ENCODE measurements around the gene NFIX.

DNA sequence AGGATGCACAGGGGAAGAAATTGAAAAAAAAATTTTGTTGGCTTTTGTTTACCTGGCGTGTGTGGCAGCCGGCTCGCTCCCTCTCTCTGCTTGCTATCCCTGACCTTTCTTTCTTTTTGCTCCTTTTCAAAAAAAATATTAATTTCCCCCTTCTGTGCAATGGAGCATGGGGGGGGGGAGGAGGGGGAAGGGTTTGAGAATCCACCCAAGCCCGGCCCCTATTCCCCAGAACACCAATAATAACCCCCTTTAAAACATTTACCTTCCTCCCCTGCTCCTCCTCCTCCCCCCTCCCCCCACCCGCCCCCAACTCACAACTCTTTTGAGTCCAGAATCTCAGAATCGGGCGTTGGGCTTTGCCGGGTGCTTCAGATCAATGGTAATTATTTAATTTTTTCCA, 28.4 kb downstream of the NFIX start:
- no peak for TF ChIP-seq REPIN1 (CRISPR knock-in tag; IDR thresholded peaks at IDR 0.05; ENCODE audit: borderline replicate concordance, low read depth)
- TF ChIP-seq KAT7 (CRISPR knock-in tag; IDR thresholded peaks at IDR 0.05; ENCODE audit: borderline replicate concordance): no peak
- no peak for TF ChIP-seq NRL (CRISPR knock-in tag; IDR thresholded peaks at IDR 0.05; ENCODE audit: borderline replicate concordance)
- TF ChIP-seq MLX (CRISPR knock-in tag; IDR thresholded peaks at IDR 0.05): no peak
- TF ChIP-seq ZNF12 (CRISPR knock-in tag; IDR thresholded peaks at IDR 0.05): no peak
- no peak for TF ChIP-seq SAP130 (CRISPR knock-in tag; IDR thresholded peaks at IDR 0.05; ENCODE audit: low read depth)
- no peak for TF ChIP-seq LCORL (IDR thresholded peaks at IDR 0.05)
- no peak for TF ChIP-seq LCORL (CRISPR knock-in tag; IDR thresholded peaks at IDR 0.05)
- TF ChIP-seq HOMEZ (CRISPR knock-in tag; IDR thresholded peaks at IDR 0.05; ENCODE audit: low read depth): no peak
- no peak for TF ChIP-seq ONECUT2 (CRISPR knock-in tag; IDR thresholded peaks at IDR 0.05)
- no peak for TF ChIP-seq STAT6 (CRISPR knock-in tag; IDR thresholded peaks at IDR 0.05; ENCODE audit: borderline replicate concordance)
- TF ChIP-seq CTCF (CRISPR knock-in tag; IDR thresholded peaks at IDR 0.05): no peak
- no peak for TF ChIP-seq ZNF44 (CRISPR knock-in tag; IDR thresholded peaks at IDR 0.05)
- TF ChIP-seq MAFF (IDR thresholded peaks at IDR 0.05; ENCODE audit: low read depth, low read length): no peak
- no peak for TF ChIP-seq AFF4 (CRISPR knock-in tag; IDR thresholded peaks at IDR 0.05)
